Psoas muscle (tissue), 8 donors: ENCODE results near the gene FKBP6. TPM values are rescaled to one million over a fixed set of nuclear protein-coding genes. Genes with fewer than 3 reads are reported as not detected.
A peak's percentile ranks its signal among the peaks of the same experiment; 100 is the strongest.
"Not testable (repeated sequence)": the region's sequence is repeated elsewhere in the genome, so short reads cannot be mapped to it uniquely, and the experiment has no call there.

ENCODE experiments used
- ATAC-seq, 4 donors: fragments of 200-7000 bp; cut with Tn5 transposase; one replicate each; pipeline ENCODE4 v1.9.1; 2020; ENCODE audit warnings: moderate library complexity in 3 of 4, mild to moderate bottlenecking in 2 of 4
- DNase-seq, 2 donors: peaks; one replicate each; pipeline ENCODE4 v3.0.0-alpha.2; 2020
- H3K27ac ChIP-seq: fragments of 200-600 bp; one replicate; pipeline ENCODE4 v1.8.0; 2022
- H3K27me3 ChIP-seq, 3 donors: fragments of 200-600 bp in 1 of 3; one replicate each; pipeline versions ENCODE4 v1.6.1 to v1.8.0; 2013 to 2022; ENCODE audit warnings: low read length in 2 of 3, mild to moderate bottlenecking in 2 of 3, moderate library complexity in 1 of 3; ENCODE audit not compliant: insufficient read depth in 3 of 3
- H3K36me3 ChIP-seq, 2 donors: fragments of 200-600 bp in 1 of 2; one replicate each; pipeline versions ENCODE4 v1.6.1 to v1.8.0; 2013 to 2022; ENCODE audit warnings: low read depth in 1 of 2, mild to moderate bottlenecking in 1 of 2, moderate library complexity in 1 of 2; ENCODE audit not compliant: insufficient read depth in 1 of 2
- H3K4me1 ChIP-seq: fragments of 200-600 bp; one replicate; pipeline ENCODE4 v1.8.0; 2022
- H3K4me3 ChIP-seq: fragments of 200-600 bp; one replicate; pipeline ENCODE4 v1.8.0; 2022; ENCODE audit warnings: mild to moderate bottlenecking
- H3K9me3 ChIP-seq: fragments of 200-600 bp; one replicate; pipeline ENCODE4 v1.8.0; 2022
- WGBS, 3 donors: extraction: QIAGEN DNeasy Blood & Tissue Kit; methylation state at CpG; one replicate each; pipeline versions ENCODE4 v1.1.6 to v1.1.7; 2013; 5-methylcytosine and 5-hydroxymethylcytosine counted together
- intact Hi-C, 2 donors: fragments of 100-400 bp; cut with DNase I; formaldehyde crosslinking; loops; one replicate each; pipeline versions ENCODE4 v1.11.0 to v1.14.2; 2022
- polyA plus RNA-seq, 3 donors: library from polyadenylated mRNA; stranded (reverse); fragments of 200-250 nt; gene quantifications; one replicate each; pipeline ENCODE4 v1.2.3, GENCODE V29; 2013
- total RNA-seq, 4 donors: library from RNA; stranded (reverse); fragmentation: NEBNext Ultra II Directional in 2 of 4; extraction: Animal tissue kit (Norgen Biotek cat#: 25700) in 2 of 4; gene quantifications; one replicate each; pipeline versions ENCODE4 v1.2.1 to v1.2.4, GENCODE V29; 2021 to 2023
- TF ChIP-seq, protein P1 (sequence below): fragments of 200-600 bp; IDR thresholded peaks from one replicate; pipeline ENCODE4 v1.8.0; 2022; ENCODE audit warnings: antibody characterized with exemption
- donor health status: healthy with polysubstance abuse.
- donor health status: DM: no; HTN: no; CAD: no; lungs with moderate emphysema.
- donor health status: Bipolar disorder and iron deficiency.
- donor health status: healthy.
- donor health status: DM: yes; HTN: yes; CAD: no.
- donor health status: DM: no; HTN: no; CAD: no.
- donor health status: DM: no; HTN: no; CAD: no.
- donor health status: DM: yes; HTN: yes; CAD: no.

Gene FKBP6
- total and polyA plus RNA-seq, 7 donors, result not detected

DNA sequence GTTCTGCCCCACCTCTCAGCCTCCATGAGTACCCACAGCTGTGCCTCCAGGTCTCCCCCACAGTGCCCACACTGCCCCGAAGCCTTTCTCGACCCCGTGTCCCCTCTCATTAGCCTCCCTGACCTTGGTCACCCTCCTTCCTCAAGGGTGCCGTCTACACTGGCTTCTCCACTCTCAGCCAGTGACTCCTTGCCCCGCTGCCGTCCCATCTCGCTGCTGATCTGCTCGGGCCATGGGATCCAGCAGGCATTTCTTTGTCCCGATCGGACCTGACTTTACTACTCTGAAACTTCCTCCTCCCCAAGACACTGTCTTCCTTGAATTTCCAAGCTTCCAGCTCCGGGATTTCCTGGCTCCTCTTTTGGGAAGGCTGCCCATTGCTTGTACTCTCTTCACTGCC lies 31.3 kb downstream of the FKBP6 start:
- no peaks in the 10 kb centered on the region for H3K27me3 ChIP-seq
- TF ChIP-seq, protein P1, sequence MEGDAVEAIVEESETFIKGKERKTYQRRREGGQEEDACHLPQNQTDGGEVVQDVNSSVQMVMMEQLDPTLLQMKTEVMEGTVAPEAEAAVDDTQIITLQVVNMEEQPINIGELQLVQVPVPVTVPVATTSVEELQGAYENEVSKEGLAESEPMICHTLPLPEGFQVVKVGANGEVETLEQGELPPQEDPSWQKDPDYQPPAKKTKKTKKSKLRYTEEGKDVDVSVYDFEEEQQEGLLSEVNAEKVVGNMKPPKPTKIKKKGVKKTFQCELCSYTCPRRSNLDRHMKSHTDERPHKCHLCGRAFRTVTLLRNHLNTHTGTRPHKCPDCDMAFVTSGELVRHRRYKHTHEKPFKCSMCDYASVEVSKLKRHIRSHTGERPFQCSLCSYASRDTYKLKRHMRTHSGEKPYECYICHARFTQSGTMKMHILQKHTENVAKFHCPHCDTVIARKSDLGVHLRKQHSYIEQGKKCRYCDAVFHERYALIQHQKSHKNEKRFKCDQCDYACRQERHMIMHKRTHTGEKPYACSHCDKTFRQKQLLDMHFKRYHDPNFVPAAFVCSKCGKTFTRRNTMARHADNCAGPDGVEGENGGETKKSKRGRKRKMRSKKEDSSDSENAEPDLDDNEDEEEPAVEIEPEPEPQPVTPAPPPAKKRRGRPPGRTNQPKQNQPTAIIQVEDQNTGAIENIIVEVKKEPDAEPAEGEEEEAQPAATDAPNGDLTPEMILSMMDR, result no peak
- H3K36me3 ChIP-seq, result no peaks in the 10 kb centered on the region
- H3K4me3 ChIP-seq, result no peak overlapping the region
- WGBS, 3 donors, result 82 to 88% (median 87%) methylated on average over 11 of the region's 11 CpGs
- ATAC-seq (no peak), DNase-seq (no peak)
- H3K27ac ChIP-seq, result no peak overlapping the region
- no peaks in the 10 kb centered on the region for H3K9me3 ChIP-seq
- H3K4me1 ChIP-seq, result peaks cover 4% of the 10 kb centered on the region
- intact Hi-C loops, result loop anchor here (5.0 kb wide), 2 partner anchors 38 to 78 kb away; no protein-coding TSS in a partner anchor

DNA sequence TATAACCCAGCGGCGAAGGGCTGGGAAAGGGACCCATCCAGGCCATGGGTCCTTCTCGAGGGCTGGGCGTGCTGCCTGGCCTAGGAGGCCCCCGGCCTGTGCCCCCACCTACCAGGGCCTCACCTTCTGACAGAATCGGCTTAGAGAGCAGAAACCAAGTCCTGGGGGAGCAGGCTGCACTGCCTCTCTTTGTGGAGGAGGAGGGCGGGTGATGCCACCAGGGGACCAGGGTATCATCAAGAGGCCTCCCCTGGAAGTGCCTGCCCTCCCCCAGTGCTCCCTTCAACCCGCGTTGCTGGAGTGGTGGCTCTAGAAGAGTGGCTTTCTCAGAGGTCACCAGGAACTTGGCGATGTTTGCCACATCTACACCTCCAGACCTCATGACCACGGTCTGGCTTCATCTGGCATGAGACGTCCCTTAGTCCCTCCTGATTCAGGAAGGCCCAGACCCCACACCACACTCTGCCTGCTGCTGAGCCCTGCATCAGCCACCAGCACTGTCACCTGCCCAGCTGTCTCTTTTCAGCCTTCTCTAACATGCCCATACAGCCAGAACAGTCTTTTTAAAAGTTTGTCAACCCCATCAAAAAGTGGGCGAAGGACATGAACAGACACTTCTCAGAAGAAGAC lies 31.9 kb downstream of the FKBP6 start:
- no peak overlapping the region for H3K4me3 ChIP-seq

DNA sequence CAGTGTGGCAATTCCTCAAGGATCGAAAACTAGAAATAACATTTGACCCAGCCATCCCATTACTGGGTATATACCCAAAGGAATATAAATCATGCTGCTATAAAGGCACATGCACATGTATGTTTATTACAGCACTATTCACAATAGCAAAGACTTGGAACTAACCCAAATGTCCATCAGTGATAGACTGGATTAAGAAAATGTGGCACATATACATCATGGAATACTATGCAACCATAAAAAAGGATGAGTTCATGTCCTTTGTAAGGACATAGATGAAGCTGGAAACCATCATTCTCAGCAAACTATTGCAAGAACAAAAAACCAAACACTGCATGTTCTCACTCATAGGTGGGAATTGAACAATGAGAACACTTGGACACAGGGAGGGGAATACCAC lies 32.6 kb downstream of the FKBP6 start:
- H3K4me3 ChIP-seq, H3K27me3 ChIP-seq, DNase-seq, H3K4me1 ChIP-seq, intact Hi-C loops, ATAC-seq, H3K36me3 ChIP-seq, H3K9me3 ChIP-seq, H3K27ac ChIP-seq: not testable (repeated sequence)
- WGBS, 3 donors, result 88 to 97% (median 91%) methylated on average over 1 of the region's 1 CpG

More for the DNA sequence above, 31.9 kb downstream of the FKBP6 start:
- Histone ChIP-seq H3K4me1 (peaks cover 4% of the 10 kb centered on the region), H3K36me3 (no peaks in the 10 kb centered on the region), H3K27me3 (no peaks in the 10 kb centered on the region), H3K9me3 (no peaks in the 10 kb centered on the region), H3K27ac (no peak overlapping the region)
- ATAC-seq (no peak), DNase-seq (no peak)
- intact Hi-C loops, result loop anchor here (5.0 kb wide), 2 partner anchors 37 to 77 kb away; no protein-coding TSS in a partner anchor
- TF ChIP-seq, protein P1, result no peak
- 94 to 95% (median 95%) methylated on average over 13 of the region's 13 CpGs for WGBS, 3 donors

DNA sequence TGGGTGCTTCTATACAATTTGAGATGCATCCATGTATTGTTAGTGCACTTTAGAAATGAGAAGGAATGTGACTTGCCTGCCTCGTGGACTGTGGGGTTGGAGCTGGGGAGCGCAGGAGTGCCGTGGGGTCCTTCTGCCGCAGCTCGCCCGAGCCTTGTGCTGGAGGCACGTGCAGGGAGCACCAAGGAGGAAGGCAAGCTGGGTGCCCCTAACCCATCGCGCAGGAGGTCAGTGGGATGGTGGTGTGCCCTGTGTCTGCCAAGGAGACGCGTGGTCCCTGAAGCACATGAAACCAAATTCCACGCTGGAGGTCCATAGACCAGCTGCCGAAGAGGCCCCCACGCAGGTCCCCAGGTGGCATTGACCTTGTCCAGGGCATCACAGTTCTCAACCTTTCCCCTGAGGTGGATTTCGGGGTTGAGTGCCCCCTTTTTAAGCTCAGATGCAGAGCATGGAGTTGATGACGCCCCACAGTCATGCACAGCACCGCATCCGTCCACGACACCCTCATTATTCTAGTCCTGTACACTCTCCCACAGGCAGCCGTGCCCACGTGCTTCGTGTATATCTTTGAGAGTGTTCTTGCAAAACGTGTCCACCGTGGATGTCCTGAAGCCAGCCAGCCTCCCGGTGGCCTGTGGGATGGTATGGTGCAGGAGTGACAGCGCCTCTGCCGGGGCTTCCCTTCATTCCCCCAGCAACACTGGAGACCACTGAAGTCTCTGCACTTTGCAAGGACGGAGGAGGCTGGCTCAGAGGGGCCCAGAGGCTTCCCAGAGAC lies 35.5 kb downstream of the FKBP6 start:
- Histone ChIP-seq H3K36me3 (no peaks in the 10 kb centered on the region), H3K4me3 (no peak overlapping the region), H3K27me3 (no peaks in the 10 kb centered on the region), H3K9me3 (no peaks in the 10 kb centered on the region), H3K4me1 (no peaks in the 10 kb centered on the region), H3K27ac (no peak overlapping the region)
- TF ChIP-seq, protein P1, result no peak
- 83 to 90% (median 85%) methylated on average over 28 of the region's 28 CpGs for WGBS, 3 donors
- ATAC-seq (no peak), DNase-seq (no peak)
- intact Hi-C loops, result no loop called here

DNA sequence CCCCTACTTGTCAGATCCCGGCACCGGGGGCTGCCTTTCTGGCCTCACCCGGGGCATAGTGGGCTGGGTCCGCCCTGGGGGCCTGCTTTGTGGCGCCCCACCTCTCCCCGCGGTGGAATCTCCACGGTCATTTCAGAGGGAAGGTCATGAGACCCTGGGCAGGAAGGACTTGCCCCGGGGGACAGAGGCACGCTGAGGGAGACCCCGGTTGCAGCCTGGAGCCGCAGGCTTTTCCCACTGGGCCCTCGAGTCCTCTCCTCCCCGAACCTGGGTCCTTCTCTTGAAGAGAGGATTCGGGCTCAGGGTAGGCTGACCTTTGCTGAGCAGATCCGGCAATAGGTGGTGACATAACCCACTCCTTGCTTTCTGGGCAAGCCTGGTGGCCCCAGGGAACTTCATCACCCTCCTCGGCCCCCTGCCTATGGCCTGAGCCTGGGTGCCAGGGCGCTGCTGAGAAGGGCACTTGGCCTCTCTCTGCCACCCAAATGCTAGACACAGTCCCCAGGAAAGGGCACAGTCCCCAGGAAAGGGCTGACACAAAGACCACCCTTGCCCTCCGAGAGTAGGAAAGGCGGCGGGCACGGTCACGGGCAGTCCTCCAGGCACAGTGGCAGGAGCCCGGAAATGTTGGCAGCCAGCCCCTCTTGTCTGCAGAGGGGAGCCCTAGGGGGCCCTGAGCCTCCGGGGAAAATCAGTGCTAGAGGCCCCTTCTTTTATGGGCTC lies 36.2 kb downstream of the FKBP6 start:
- DNase-seq, result no peak
- Histone ChIP-seq H3K9me3 (no peaks in the 10 kb centered on the region), H3K27ac (no peak overlapping the region), H3K4me1 (no peaks in the 10 kb centered on the region), H3K36me3 (no peaks in the 10 kb centered on the region), H3K27me3 (no peaks in the 10 kb centered on the region), H3K4me3 (no peak overlapping the region)
- TF ChIP-seq, protein P1, result no peak
- peak; percentile 32 to 72 (median 52) for ATAC-seq
- 48 to 52% (median 49%) methylated on average over 25 of the region's 25 CpGs for WGBS, 3 donors
- intact Hi-C loops, result no loop called here
